ENCODE measurements around the gene C15orf61. TPM values are rescaled to one million over a fixed set of nuclear protein-coding genes. Genes with fewer than 3 reads are reported as not detected.

Gene C15orf61
- total and polyA plus RNA-seq, 2 donors (not counting 1 experiment from before 2014, with no cell fraction given): 6.1 to 6.3 TPM

DNA sequence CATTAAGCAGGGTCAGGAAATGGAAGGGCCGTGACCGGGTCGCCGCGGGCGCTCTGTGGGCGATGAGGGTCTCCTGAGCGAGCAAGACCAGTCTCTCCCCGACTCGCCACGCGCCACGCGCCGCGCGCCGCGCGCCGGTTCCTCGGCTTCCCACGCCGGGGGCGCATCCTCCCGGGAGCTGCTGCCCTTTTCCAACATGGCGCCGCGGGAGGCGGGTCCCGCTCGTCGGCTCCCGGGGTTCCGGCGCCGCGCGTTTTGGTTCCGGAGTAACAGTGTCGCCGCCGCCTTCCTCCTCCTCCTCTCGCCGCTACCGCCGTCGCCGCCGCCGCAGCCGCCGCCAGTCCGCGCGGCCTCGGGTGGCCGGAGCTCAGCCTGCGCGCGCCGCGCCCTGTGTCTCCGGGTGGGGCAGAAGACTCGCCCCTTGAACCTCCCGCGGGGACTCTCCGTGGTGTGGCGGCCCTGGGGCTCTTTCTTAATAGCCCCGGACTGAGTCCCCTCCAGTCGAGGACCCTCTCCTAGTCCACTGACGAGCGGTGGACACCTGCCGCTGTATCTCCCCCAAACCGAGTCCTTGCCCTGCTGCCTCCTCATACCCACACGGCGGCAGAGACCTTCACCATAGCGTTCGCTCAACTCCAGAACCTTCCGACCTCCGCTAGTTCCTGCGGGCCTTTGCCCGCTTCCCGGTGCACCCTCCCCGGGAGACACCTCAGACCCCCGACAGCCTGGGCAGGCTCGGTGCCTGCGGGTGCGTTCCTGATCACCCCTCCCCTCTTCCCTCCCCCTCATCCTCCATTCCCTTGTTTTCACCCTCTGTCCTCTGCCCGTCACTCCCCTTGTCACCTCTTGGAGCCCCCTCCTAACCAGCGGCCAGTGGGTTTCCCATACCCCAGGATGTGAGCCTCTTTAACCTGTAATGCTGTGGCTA, 21.8 kb downstream of the C15orf61 start, which contains the start of gene MAP2K5:
MAP2K5 (plus strand) TSS at position 284 of the 928 bp plus-strand sequence; CDS start at position 917, 633 bp downstream.
- Histone ChIP-seq H3K4me1 (ENCODE audit: control insufficient read depth in 2 of 2, insufficient read depth in 2 of 2, low read length in 2 of 2) (peaks cover 25 to 28% of the 10 kb centered on the region in 2 donors), H3K79me2 (ENCODE audit: control insufficient read depth, insufficient read depth, low read length) (peaks cover 3% of the 10 kb centered on the region), H3K36me3 (replicated peaks in 1 of 2; ENCODE audit: control extremely low read depth in 1 of 2, control insufficient read depth in 1 of 2, extremely low read depth in 1 of 2, insufficient read depth in 2 of 2, low read length in 1 of 2) (no peaks in the 10 kb centered on the region), H2AFZ (ENCODE audit: insufficient read depth, low read depth, low read length, poor library complexity, severe bottlenecking) (peak within 1 kb of the TSS; percentile 85), H3K9me3 (ENCODE audit: control extremely low read depth in 1 of 3, control insufficient read depth in 2 of 3, insufficient read depth in 1 of 3, low read length in 2 of 3) (no peaks in the 10 kb centered on the region), H4K20me1 (ENCODE audit: control insufficient read depth, insufficient read depth, low read length, poor library complexity, severe bottlenecking) (no peaks in the 10 kb centered on the region), H3K4me2 (replicated peaks; ENCODE audit: low read depth, low read length, poor library complexity, severe bottlenecking) (peak within 1 kb of the TSS; percentile 93), H3K27me3 (replicated peaks in 1 of 4; ENCODE audit: control extremely low read depth in 1 of 4, control insufficient read depth in 3 of 4, insufficient read depth in 4 of 4, low read length in 3 of 4) (peaks cover 0 to 6% (median 3%) of the 10 kb centered on the region in 4 experiments), H3K9ac (ENCODE audit: low read length) (peak within 1 kb of the TSS; percentile 80), H3K4me3 (ENCODE audit: control extremely low read depth in 1 of 5, extremely low read depth in 1 of 5, insufficient read depth in 1 of 5, low read depth in 2 of 5, low read length in 4 of 5) (peak within 1 kb of the TSS; percentile 78 to 99 (median 83)), H3K27ac (ENCODE audit: low read length in 2 of 2) (peak within 1 kb of the TSS; percentile 79 to 83)
- no peaks in the 10 kb centered on the region for H3K9me3 Mint-ChIP-seq (ENCODE audit: insufficient read depth)
- H3K4me3 Mint-ChIP-seq: peak within 1 kb of the TSS; percentile 91
- POLR2A ChIA-PET: interaction anchor here (0.6 to 2.4 kb wide), 4 partner anchors 22 to 298 kb away, joined by 3 to 21 read pairs (median 4); partner anchors contain the start of gene C15orf61
- CTCF ChIA-PET: interaction anchor here (0.7 to 1.2 kb wide), 4 partner anchors 19 to 241 kb away, joined by 3 to 4 read pairs (median 3); no protein-coding TSS in a partner anchor
- TF ChIP-seq, protein P1, sequence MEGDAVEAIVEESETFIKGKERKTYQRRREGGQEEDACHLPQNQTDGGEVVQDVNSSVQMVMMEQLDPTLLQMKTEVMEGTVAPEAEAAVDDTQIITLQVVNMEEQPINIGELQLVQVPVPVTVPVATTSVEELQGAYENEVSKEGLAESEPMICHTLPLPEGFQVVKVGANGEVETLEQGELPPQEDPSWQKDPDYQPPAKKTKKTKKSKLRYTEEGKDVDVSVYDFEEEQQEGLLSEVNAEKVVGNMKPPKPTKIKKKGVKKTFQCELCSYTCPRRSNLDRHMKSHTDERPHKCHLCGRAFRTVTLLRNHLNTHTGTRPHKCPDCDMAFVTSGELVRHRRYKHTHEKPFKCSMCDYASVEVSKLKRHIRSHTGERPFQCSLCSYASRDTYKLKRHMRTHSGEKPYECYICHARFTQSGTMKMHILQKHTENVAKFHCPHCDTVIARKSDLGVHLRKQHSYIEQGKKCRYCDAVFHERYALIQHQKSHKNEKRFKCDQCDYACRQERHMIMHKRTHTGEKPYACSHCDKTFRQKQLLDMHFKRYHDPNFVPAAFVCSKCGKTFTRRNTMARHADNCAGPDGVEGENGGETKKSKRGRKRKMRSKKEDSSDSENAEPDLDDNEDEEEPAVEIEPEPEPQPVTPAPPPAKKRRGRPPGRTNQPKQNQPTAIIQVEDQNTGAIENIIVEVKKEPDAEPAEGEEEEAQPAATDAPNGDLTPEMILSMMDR (IDR thresholded peaks at IDR 0.05): no peak
- TF ChIP-seq EZH2 (IDR thresholded peaks at IDR 0.05; ENCODE audit: borderline replicate concordance, insufficient read depth, low read depth, low read length, poor library complexity, severe bottlenecking): no peak
- WGBS (ENCODE audit: insufficient coverage): under 1% methylated on average over 91 of the region's 91 CpGs
- intact Hi-C loops (cut with micrococcal nuclease): loop anchor here (1.0 to 5.0 kb wide), 5 partner anchors 21 to 735 kb away; partner anchors contain the start of genes C15orf61, FEM1B and RNU6-1
- peak; percentile 85 for DNase-seq
- H3K27ac Mint-ChIP-seq: peak within 1 kb of the TSS; percentile 93
- peaks cover 51% of the 10 kb centered on the region for H3K4me1 Mint-ChIP-seq
- peak; percentile 80 for ATAC-seq (ENCODE audit: low read depth)
- H3K27me3 Mint-ChIP-seq: peaks cover 5% of the 10 kb centered on the region

All from B cell (primary cell).